Measurements from ENCODE around the gene MBNL2. TPM values are rescaled to one million over a fixed set of nuclear protein-coding genes. Genes with fewer than 3 reads are reported as not detected.

Gene MBNL2
- total and polyA plus RNA-seq, 8 donors: 8.9 to 66.5 (median 37.7) TPM

- ATAC-seq (no peak), DNase-seq (no peak), FAIRE-seq (no peak)
- TF ChIP-seq, protein P1, sequence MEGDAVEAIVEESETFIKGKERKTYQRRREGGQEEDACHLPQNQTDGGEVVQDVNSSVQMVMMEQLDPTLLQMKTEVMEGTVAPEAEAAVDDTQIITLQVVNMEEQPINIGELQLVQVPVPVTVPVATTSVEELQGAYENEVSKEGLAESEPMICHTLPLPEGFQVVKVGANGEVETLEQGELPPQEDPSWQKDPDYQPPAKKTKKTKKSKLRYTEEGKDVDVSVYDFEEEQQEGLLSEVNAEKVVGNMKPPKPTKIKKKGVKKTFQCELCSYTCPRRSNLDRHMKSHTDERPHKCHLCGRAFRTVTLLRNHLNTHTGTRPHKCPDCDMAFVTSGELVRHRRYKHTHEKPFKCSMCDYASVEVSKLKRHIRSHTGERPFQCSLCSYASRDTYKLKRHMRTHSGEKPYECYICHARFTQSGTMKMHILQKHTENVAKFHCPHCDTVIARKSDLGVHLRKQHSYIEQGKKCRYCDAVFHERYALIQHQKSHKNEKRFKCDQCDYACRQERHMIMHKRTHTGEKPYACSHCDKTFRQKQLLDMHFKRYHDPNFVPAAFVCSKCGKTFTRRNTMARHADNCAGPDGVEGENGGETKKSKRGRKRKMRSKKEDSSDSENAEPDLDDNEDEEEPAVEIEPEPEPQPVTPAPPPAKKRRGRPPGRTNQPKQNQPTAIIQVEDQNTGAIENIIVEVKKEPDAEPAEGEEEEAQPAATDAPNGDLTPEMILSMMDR (IDR thresholded peaks at IDR 0.05): no peak
- Histone ChIP-seq H3K4me3 (no peak overlapping the region), H3K4me1 (peaks cover 17 to 28% (median 19%) of the 10 kb centered on the region in 3 donors), H3K9me3 (no peaks in the 10 kb centered on the region), H3K36me3 (no peaks in the 10 kb centered on the region), H3K27ac (no peak overlapping the region), H3K27me3 (no peaks in the 10 kb centered on the region)
- intact Hi-C loops (cut with DNase I): no loop called here
- WGBS, 2 donors: 70 to 78% methylated on average over 4 of the region's 4 CpGs
Measured at GRCh38 chr13:97329331-97329730, 107.2 kb downstream of the MBNL2 start.

- no peaks in the 10 kb centered on the region for H3K27me3 ChIP-seq
- intact Hi-C loops (cut with DNase I): loop anchor here in 1 of 3 donors (10.0 kb wide), 1 partner anchor 106 kb away; the partner anchor contains the start of gene MBNL2
- no peak overlapping the region for H3K4me3 ChIP-seq
- H3K4me1 ChIP-seq: peaks cover 12 to 25% (median 16%) of the 10 kb centered on the region in 3 donors
- H3K36me3 ChIP-seq: peaks cover 0 to under 1% (median 0%) of the 10 kb centered on the region in 3 donors
- no peak overlapping the region for H3K27ac ChIP-seq
- TF ChIP-seq, protein P1 (IDR thresholded peaks at IDR 0.05): no peak
- 88 to 99% methylated on average over 2 of the region's 2 CpGs for WGBS, 2 donors
- FAIRE-seq: no peak
- H3K9me3 ChIP-seq: no peaks in the 10 kb centered on the region
- no peak for ATAC-seq
- no peak for DNase-seq
Measured at GRCh38 chr13:97330448-97330847, 108.3 kb downstream of the MBNL2 start.

DNA sequence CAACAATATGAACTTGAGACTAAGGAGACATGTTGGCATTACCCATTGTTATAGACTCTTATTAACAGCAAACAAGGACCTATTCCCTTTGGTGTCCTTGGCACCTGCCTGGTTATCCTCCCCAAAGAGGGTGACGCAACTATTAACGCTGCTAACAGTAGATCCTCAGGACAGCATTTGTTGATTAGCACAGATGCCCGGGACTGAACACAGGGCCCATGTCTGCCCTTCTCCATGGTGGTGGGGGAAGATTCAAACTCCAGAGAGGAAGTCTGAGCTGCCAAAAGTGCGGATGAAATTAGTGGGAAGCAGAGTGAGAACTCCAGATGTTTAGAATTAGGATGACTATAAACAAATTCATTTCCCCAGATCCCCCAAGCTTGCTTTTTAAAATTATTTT is 110.6 kb downstream of the MBNL2 start:
- H3K4me1 ChIP-seq: peaks cover 6 to 9% (median 6%) of the 10 kb centered on the region in 3 donors
- no peak overlapping the region for H3K27ac ChIP-seq
- intact Hi-C loops (cut with DNase I): loop anchor here in 1 of 3 donors (10.0 kb wide), 1 partner anchor 108 kb away; the partner anchor contains the start of gene MBNL2
- H3K9me3 ChIP-seq: no peaks in the 10 kb centered on the region
- TF ChIP-seq, protein P1 (IDR thresholded peaks at IDR 0.05): no peak
- DNase-seq (no peak), FAIRE-seq (no peak), ATAC-seq (peak in 2 of 4 donors; percentile 17 to 53)
- H3K36me3 ChIP-seq: peaks cover 0 to 24% (median 0%) of the 10 kb centered on the region in 3 donors
- no peak overlapping the region for H3K4me3 ChIP-seq
- no peaks in the 10 kb centered on the region for H3K27me3 ChIP-seq
- 47 to 51% methylated on average over 4 of the region's 4 CpGs for WGBS, 2 donors

DNA sequence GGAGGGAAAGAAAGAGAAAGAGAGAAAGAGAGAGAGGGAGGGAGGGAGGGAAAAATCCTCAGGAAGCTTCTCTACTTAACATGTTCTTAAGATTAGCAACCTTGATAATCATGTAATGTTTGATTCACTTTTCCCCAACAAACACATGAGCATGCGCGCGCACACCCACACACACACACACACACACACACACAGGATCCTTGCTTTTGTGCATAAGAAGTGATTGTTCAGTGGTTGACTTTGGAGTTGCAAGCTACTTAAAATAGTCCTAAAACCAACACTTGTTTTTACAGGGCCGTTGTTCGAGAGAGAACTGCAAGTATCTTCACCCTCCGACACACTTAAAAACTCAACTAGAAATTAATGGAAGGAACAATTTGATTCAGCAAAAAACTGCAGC is 111.8 kb downstream of the MBNL2 start:
- FAIRE-seq (no peak), ATAC-seq (peak in 1 of 4 donors; percentile 16), DNase-seq (no peak)
- TF ChIP-seq, protein P1 (IDR thresholded peaks at IDR 0.05): no peak
- 87 to 93% methylated on average over 6 of the region's 6 CpGs for WGBS, 2 donors
- no peak overlapping the region for H3K27ac ChIP-seq
- intact Hi-C loops (cut with DNase I): loop anchor here in 1 of 3 donors (10.0 kb wide), 1 partner anchor 109 kb away; the partner anchor contains the start of gene MBNL2
- peaks cover 0 to 32% (median 0%) of the 10 kb centered on the region in 3 donors for H3K36me3 ChIP-seq
- no peaks in the 10 kb centered on the region for H3K9me3 ChIP-seq
- H3K27me3 ChIP-seq: no peaks in the 10 kb centered on the region
- H3K4me1 ChIP-seq: peaks cover 0 to 6% (median 3%) of the 10 kb centered on the region in 3 donors
- H3K4me3 ChIP-seq: no peak overlapping the region

DNA sequence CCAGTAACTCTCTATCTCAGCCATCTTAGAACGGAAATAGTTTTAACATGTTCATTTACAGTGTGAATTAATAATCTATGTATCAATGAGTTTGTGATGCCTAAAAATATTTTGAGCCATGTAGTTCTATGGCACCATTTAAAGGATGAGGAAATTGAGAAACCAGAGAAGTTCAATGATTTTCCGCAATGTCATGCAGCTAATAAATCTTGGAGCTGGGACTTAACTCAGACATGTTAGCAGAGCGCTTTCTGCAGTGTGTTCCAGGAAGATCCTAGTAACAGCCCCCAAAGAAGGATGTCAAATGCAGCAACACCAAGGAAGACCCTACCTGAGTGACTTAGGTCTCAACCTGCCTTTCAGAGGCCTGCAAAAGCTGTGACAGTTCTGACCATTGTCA is 112.6 kb downstream of the MBNL2 start:
- TF ChIP-seq, protein P1 (IDR thresholded peaks at IDR 0.05): no peak
- H3K27me3 ChIP-seq: no peaks in the 10 kb centered on the region
- H3K36me3 ChIP-seq: peaks cover 0 to 32% (median 0%) of the 10 kb centered on the region in 3 donors
- peaks cover 0 to 6% (median 3%) of the 10 kb centered on the region in 3 donors for H3K4me1 ChIP-seq
- whole genome bisulfite sequencing, 2 donors: 95 to 97% methylated on average over 3 of the region's 3 CpGs
- FAIRE-seq (no peak), DNase-seq (no peak), ATAC-seq (no peak)
- intact Hi-C loops (cut with DNase I): loop anchor here in 1 of 3 donors (10.0 kb wide), 1 partner anchor 110 kb away; the partner anchor contains the start of gene MBNL2
- no peaks in the 10 kb centered on the region for H3K9me3 ChIP-seq
- no peak overlapping the region for H3K27ac ChIP-seq
- H3K4me3 ChIP-seq: no peak overlapping the region
